MM.1S (cell line): Measurements from ENCODE around the gene ADAMTS6.

Experiments used
- DNase-seq: peaks from one replicate; pipeline ENCODE4 v3.0.0-alpha.2; 2015
- H2AFZ ChIP-seq: fragments of 300-600 bp; sonication (generic); 2 replicates; pipeline ENCODE4 v1.6.0; 2016; ENCODE audit warnings: antibody characterized with exemption, low read length
- H3F3A ChIP-seq: fragments of 300-600 bp; sonication (generic); 2 replicates; pipeline ENCODE4 v1.6.1; 2016; ENCODE audit warnings: mild to moderate bottlenecking, antibody characterized with exemption, low read length, moderate library complexity, mixed read lengths; ENCODE audit not compliant: insufficient read depth
- H3K27ac ChIP-seq: fragments of 300-600 bp; sonication (generic); 2 replicates; pipeline ENCODE4 v1.5.1; 2016; ENCODE audit warnings: mild to moderate bottlenecking, low read length
- H3K27me3 ChIP-seq: fragments of 300-600 bp; sonication (generic); replicated peaks from 2 replicates; pipeline ENCODE4 v1.6.0; 2016; ENCODE audit warnings: low read length; ENCODE audit not compliant: insufficient read depth
- H3K36me3 ChIP-seq: fragments of 300-600 bp; sonication (generic); replicated peaks from 2 replicates; pipeline ENCODE4 v1.6.1; 2016; ENCODE audit warnings: mild to moderate bottlenecking, low read length, mixed read lengths; ENCODE audit not compliant: insufficient read depth
- H3K4me1 ChIP-seq: fragments of 300-600 bp; sonication (generic); 2 replicates; pipeline ENCODE4 v1.6.1; 2016; ENCODE audit warnings: low read length, mixed read lengths
- H3K4me2 ChIP-seq: fragments of 300-600 bp; sonication (generic); 2 replicates; pipeline ENCODE4 v1.6.0; 2016; ENCODE audit warnings: low read depth, low read length
- H3K4me3 ChIP-seq: fragments of 300-600 bp; sonication (generic); 2 replicates; pipeline ENCODE4 v1.5.1; 2016; ENCODE audit warnings: low read length, mixed read lengths
- H3K79me2 ChIP-seq: fragments of 300-600 bp; sonication (generic); 2 replicates; pipeline ENCODE4 v1.6.1; 2016; ENCODE audit warnings: mixed run types, low read length, mixed read lengths
- H3K9ac ChIP-seq: fragments of 300-600 bp; sonication (generic); 2 replicates; pipeline ENCODE4 v1.6.1; 2016; ENCODE audit warnings: low read length, mixed read lengths
- H3K9me2 ChIP-seq: fragments of 300-600 bp; sonication (generic); replicated peaks from 2 replicates; pipeline ENCODE4 v1.6.1; 2016; ENCODE audit warnings: mild to moderate bottlenecking, low read length, mixed read lengths; ENCODE audit not compliant: insufficient read depth
- H3K9me3 ChIP-seq: fragments of 300-600 bp; sonication (generic); replicated peaks from 2 replicates; pipeline ENCODE4 v1.6.1; 2016; ENCODE audit warnings: mild to moderate bottlenecking, low read length, mixed read lengths; ENCODE audit not compliant: insufficient read depth
- H4K20me1 ChIP-seq: fragments of 300-600 bp; sonication (generic); 2 replicates; pipeline ENCODE4 v1.6.1; 2016; ENCODE audit warnings: mild to moderate bottlenecking, low read length, moderate library complexity, mixed read lengths; ENCODE audit not compliant: insufficient read depth
- EZH2 ChIP-seq: fragments of 300-600 bp; sonication (generic); optimal IDR thresholded peaks from 2 replicates; pipeline ENCODE3; 2017; ENCODE audit warnings: low read depth, mild to moderate bottlenecking, antibody characterized with exemption, low read length, mixed read lengths
- EZH2phosphoT487 ChIP-seq: fragments of 300-600 bp; sonication (generic); IDR thresholded peaks from 2 replicates; pipeline ENCODE4 v1.6.1; 2018; ENCODE audit warnings: antibody characterized with exemption, low read length
- TF ChIP-seq, protein P1 (sequence below): fragments of 300-600 bp; sonication (generic); IDR thresholded peaks from 2 replicates; pipeline ENCODE4 v1.5.1; 2016; ENCODE audit warnings: antibody characterized with exemption, low read length, mixed read lengths

Gene ADAMTS6

DNA sequence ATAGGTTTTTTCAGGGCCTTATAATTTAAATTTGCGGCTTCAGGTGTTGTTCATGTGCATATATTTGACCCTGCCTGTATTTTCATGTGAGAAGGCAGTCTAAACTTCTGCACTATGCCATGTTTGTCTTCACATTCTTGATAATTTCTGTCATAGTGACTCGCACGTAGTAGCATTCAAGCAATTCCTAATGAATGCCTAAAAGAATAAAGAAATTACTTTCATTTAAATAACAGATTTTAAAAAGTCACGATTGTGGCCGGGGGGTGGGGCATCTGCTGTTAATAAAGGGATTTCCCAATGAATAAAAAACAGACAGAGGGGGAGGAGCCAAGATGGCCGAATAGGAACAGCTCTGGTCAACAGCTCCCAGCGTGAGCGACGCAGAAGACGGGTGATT lies 318.0 kb downstream of the ADAMTS6 start:
- Histone ChIP-seq H3K79me2 (no peaks in the 10 kb centered on the region), H3K27ac (no peak overlapping the region), H3K4me2 (no peak overlapping the region), H3K36me3 (no peaks in the 10 kb centered on the region), H3K9me2 (no peaks in the 10 kb centered on the region), H3K9ac (no peak overlapping the region), H3K27me3 (no peaks in the 10 kb centered on the region), H3K4me1 (no peaks in the 10 kb centered on the region), H2AFZ (no peak overlapping the region), H4K20me1 (no peaks in the 10 kb centered on the region), H3K4me3 (no peak overlapping the region), H3K9me3 (no peaks in the 10 kb centered on the region), H3F3A (no peaks in the 10 kb centered on the region)
- no peak for TF ChIP-seq EZH2
- TF ChIP-seq EZH2phosphoT487 = no peak
- TF ChIP-seq, protein P1, sequence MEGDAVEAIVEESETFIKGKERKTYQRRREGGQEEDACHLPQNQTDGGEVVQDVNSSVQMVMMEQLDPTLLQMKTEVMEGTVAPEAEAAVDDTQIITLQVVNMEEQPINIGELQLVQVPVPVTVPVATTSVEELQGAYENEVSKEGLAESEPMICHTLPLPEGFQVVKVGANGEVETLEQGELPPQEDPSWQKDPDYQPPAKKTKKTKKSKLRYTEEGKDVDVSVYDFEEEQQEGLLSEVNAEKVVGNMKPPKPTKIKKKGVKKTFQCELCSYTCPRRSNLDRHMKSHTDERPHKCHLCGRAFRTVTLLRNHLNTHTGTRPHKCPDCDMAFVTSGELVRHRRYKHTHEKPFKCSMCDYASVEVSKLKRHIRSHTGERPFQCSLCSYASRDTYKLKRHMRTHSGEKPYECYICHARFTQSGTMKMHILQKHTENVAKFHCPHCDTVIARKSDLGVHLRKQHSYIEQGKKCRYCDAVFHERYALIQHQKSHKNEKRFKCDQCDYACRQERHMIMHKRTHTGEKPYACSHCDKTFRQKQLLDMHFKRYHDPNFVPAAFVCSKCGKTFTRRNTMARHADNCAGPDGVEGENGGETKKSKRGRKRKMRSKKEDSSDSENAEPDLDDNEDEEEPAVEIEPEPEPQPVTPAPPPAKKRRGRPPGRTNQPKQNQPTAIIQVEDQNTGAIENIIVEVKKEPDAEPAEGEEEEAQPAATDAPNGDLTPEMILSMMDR = no peak
- DNase-seq = no peak

DNA sequence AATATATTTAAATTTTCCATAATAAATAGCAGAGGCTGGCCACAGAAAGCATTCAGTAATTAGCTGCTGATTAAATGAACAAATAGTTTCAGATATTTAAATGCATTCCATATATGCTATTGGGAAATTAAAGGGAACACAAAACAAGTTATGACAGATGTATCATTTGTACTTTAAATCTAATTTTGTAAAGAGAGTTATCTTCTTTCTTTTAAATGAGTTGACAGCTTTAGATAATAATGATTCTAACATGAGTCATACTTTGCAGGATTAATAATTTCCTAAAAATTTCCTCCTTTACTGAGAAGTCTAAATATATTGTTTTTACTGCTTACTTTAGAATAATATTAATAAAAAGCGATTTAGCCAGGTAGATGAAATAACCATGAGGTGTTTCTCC lies 320.1 kb downstream of the ADAMTS6 start:
- no peak overlapping the region for H3K4me2 ChIP-seq

DNA sequence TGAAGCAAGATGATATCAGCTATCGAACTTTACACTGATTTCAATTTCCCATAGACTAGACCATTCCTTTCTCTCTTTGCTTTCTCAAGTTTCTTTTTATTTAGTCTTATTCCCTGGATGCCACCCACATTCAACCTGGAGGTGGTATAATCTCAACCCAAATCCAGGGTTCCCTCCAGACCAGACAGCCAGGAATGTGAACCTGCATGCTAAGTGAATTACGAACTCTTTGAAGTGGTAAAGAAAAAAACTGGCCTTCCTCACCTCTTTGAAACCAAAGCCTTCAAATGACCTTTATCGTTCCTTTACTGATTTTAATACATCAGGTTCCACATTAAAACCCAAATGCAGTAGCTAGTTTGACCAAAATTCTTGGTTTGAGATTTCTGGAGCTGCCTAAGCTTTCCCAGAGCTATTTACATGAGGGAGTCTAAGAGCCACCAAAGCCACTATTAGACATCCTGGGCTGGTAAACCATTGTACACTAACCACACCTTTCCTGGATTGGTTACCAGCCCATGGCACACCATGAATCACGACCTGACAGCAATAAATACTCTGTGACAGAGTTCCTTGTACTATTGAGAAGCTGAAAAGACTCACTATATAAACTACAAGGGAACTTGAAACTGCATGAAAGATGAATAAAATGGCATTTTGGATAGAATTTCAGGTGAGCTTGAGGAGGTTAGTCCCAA lies 323.7 kb downstream of the ADAMTS6 start:
- Histone ChIP-seq H3K9me3 (no peaks in the 10 kb centered on the region), H2AFZ (no peak overlapping the region), H3K79me2 (no peaks in the 10 kb centered on the region), H3K27me3 (no peaks in the 10 kb centered on the region), H3K27ac (no peak overlapping the region), H3K4me3 (no peak overlapping the region), H3K9me2 (no peaks in the 10 kb centered on the region), H3K9ac (no peak overlapping the region), H3K36me3 (no peaks in the 10 kb centered on the region), H3F3A (no peaks in the 10 kb centered on the region), H3K4me1 (no peaks in the 10 kb centered on the region), H3K4me2 (no peak overlapping the region), H4K20me1 (no peaks in the 10 kb centered on the region)
- DNase-seq = no peak
- no peak for TF ChIP-seq EZH2
- TF ChIP-seq, protein P1 = no peak
- TF ChIP-seq EZH2phosphoT487 = no peak

More for the DNA sequence above, 320.1 kb downstream of the ADAMTS6 start:
- Histone ChIP-seq H3K4me1 (no peaks in the 10 kb centered on the region), H3K9ac (no peak overlapping the region), H2AFZ (no peak overlapping the region), H3K27ac (no peak overlapping the region), H4K20me1 (no peaks in the 10 kb centered on the region), H3K9me3 (no peaks in the 10 kb centered on the region), H3F3A (no peaks in the 10 kb centered on the region), H3K79me2 (no peaks in the 10 kb centered on the region), H3K9me2 (no peaks in the 10 kb centered on the region), H3K4me3 (no peak overlapping the region), H3K36me3 (no peaks in the 10 kb centered on the region), H3K27me3 (no peaks in the 10 kb centered on the region)
- TF ChIP-seq EZH2 (no peak), EZH2phosphoT487 (no peak)
- TF ChIP-seq, protein P1 = no peak
- DNase-seq = no peak
